ENCODE results near the gene PROSER2.

GRCh38 chr10:11863353-11864109 lies 40.4 kb downstream of the PROSER2 start:
- TF ChIP-seq CTCF (IDR thresholded peaks at IDR 0.05) (no peak), POLR2AphosphoS5 (IDR thresholded peaks at IDR 0.05) (no peak), EP300 (IDR thresholded peaks at IDR 0.05) (no peak)
